Central memory CD8-positive, alpha-beta T cell (primary cell): ENCODE data around the gene TMEM131.
"Not testable (repeated sequence)": the region's sequence is repeated elsewhere in the genome, so short reads cannot be mapped to it uniquely, and the experiment has no call there.

ENCODE experiments used
- ATAC-seq: fragments of 150-1000 bp; cut with Tn5 transposase; replicated peaks from 2 replicates; pipeline ENCODE4 v1.10.0; 2022; ENCODE audit warnings: mild to moderate bottlenecking, moderate FRiP score, moderate number of reproducible peaks; ENCODE audit not compliant: poor library complexity, severe bottlenecking; ENCODE audit errors: extremely low read depth
- DNase-seq, 2 donors: peaks; one replicate each; pipeline ENCODE4 v3.0.0; 2021; ENCODE audit warnings: low spot score in 2 of 2
- H3K27ac Mint-ChIP-seq: one replicate; pipeline ENCODE4 v1.8.0; 2022; ENCODE audit warnings: low read depth, mild to moderate bottlenecking, moderate library complexity, mixed read lengths
- H3K27me3 Mint-ChIP-seq: one replicate; pipeline ENCODE4 v1.8.0; 2022; ENCODE audit warnings: mixed read lengths
- H3K36me3 Mint-ChIP-seq: one replicate; pipeline ENCODE4 v1.8.0; 2022; ENCODE audit warnings: mild to moderate bottlenecking, moderate library complexity, mixed read lengths; ENCODE audit not compliant: insufficient read depth
- H3K4me1 Mint-ChIP-seq: one replicate; pipeline ENCODE4 v1.8.0; 2022; ENCODE audit warnings: mixed read lengths
- H3K4me3 Mint-ChIP-seq: one replicate; pipeline ENCODE4 v1.8.0; 2022; ENCODE audit warnings: mild to moderate bottlenecking, moderate library complexity, mixed read lengths
- H3K9me3 Mint-ChIP-seq: one replicate; pipeline ENCODE4 v1.8.0; 2022; ENCODE audit warnings: mixed read lengths

Gene TMEM131

GRCh38 chr2:97846716-97847115 lies 149.0 kb downstream of the TMEM131 start:
- H3K4me3 Mint-ChIP-seq, DNase-seq, H3K27me3 Mint-ChIP-seq, ATAC-seq, H3K27ac Mint-ChIP-seq, H3K36me3 Mint-ChIP-seq, H3K9me3 Mint-ChIP-seq: not testable (repeated sequence)
- H3K4me1 Mint-ChIP-seq, result peaks cover 37% of the 10 kb centered on the region

- DNase-seq (no peak), ATAC-seq (no peak)
- H3K27ac Mint-ChIP-seq, result peak overlapping the region; percentile 75
- H3K9me3 Mint-ChIP-seq, result no peaks in the 10 kb centered on the region
- H3K4me3 Mint-ChIP-seq, result no peak overlapping the region
- peaks cover 5% of the 10 kb centered on the region for H3K36me3 Mint-ChIP-seq
- peaks cover 29% of the 10 kb centered on the region for H3K4me1 Mint-ChIP-seq
- H3K27me3 Mint-ChIP-seq, result no peaks in the 10 kb centered on the region
Measured at GRCh38 chr2:97845818-97846217, 149.9 kb downstream of the TMEM131 start.

GRCh38 chr2:97845133-97845532 lies 150.6 kb downstream of the TMEM131 start:
- ATAC-seq (no peak), DNase-seq (no peak)
- H3K9me3 Mint-ChIP-seq, result no peaks in the 10 kb centered on the region
- peaks cover 6% of the 10 kb centered on the region for H3K36me3 Mint-ChIP-seq
- H3K27ac Mint-ChIP-seq, result peak overlapping the region; percentile 75
- peaks cover 25% of the 10 kb centered on the region for H3K4me1 Mint-ChIP-seq
- H3K4me3 Mint-ChIP-seq, result no peak overlapping the region
- no peaks in the 10 kb centered on the region for H3K27me3 Mint-ChIP-seq

GRCh38 chr2:97844311-97844859 lies 151.4 kb downstream of the TMEM131 start:
- DNase-seq (no peak), ATAC-seq (no peak)
- H3K27me3 Mint-ChIP-seq, result no peaks in the 10 kb centered on the region
- no peaks in the 10 kb centered on the region for H3K9me3 Mint-ChIP-seq
- peaks cover 6% of the 10 kb centered on the region for H3K36me3 Mint-ChIP-seq
- peaks cover 20% of the 10 kb centered on the region for H3K4me1 Mint-ChIP-seq
- H3K4me3 Mint-ChIP-seq, result no peak overlapping the region
- H3K27ac Mint-ChIP-seq, result no peak overlapping the region

GRCh38 chr2:97840198-97840597 lies 155.6 kb downstream of the TMEM131 start:
- no peaks in the 10 kb centered on the region for H3K27me3 Mint-ChIP-seq
- DNase-seq (no peak), ATAC-seq (no peak)
- H3K9me3 Mint-ChIP-seq, result no peaks in the 10 kb centered on the region
- no peak overlapping the region for H3K4me3 Mint-ChIP-seq
- H3K4me1 Mint-ChIP-seq, result peaks cover 5% of the 10 kb centered on the region
- peaks cover 16% of the 10 kb centered on the region for H3K36me3 Mint-ChIP-seq
- no peak overlapping the region for H3K27ac Mint-ChIP-seq

GRCh38 chr2:97834610-97835009 lies 161.1 kb downstream of the TMEM131 start:
- H3K36me3 Mint-ChIP-seq, result peaks cover 22% of the 10 kb centered on the region
- no peaks in the 10 kb centered on the region for H3K9me3 Mint-ChIP-seq
- no peaks in the 10 kb centered on the region for H3K27me3 Mint-ChIP-seq
- H3K4me3 Mint-ChIP-seq, result no peak overlapping the region
- DNase-seq (no peak), ATAC-seq (no peak)
- no peaks in the 10 kb centered on the region for H3K4me1 Mint-ChIP-seq
- no peak overlapping the region for H3K27ac Mint-ChIP-seq

GRCh38 chr2:97831121-97831520 lies 164.6 kb downstream of the TMEM131 start:
- Mint-ChIP-seq H3K27me3 (no peaks in the 10 kb centered on the region), H3K4me1 (peaks cover 6% of the 10 kb centered on the region), H3K36me3 (peaks cover 20% of the 10 kb centered on the region), H3K4me3 (no peak overlapping the region), H3K27ac (no peak overlapping the region), H3K9me3 (no peaks in the 10 kb centered on the region)
- DNase-seq, result no peak
- ATAC-seq, result no peak

- H3K4me3 Mint-ChIP-seq, H3K4me1 Mint-ChIP-seq, H3K27ac Mint-ChIP-seq, H3K9me3 Mint-ChIP-seq, ATAC-seq, DNase-seq, H3K27me3 Mint-ChIP-seq: not testable (repeated sequence)
- peaks cover 19% of the 10 kb centered on the region for H3K36me3 Mint-ChIP-seq
Measured at GRCh38 chr2:97829255-97829654, 166.5 kb downstream of the TMEM131 start.

GRCh38 chr2:97827013-97827412 lies 168.7 kb downstream of the TMEM131 start:
- not testable (repeated sequence) for H3K4me1 Mint-ChIP-seq, DNase-seq, ATAC-seq, H3K27me3 Mint-ChIP-seq, H3K4me3 Mint-ChIP-seq, H3K9me3 Mint-ChIP-seq
- Mint-ChIP-seq H3K36me3 (peaks cover 19% of the 10 kb centered on the region), H3K27ac (peak overlapping the region; percentile 36)

- not testable (repeated sequence) for ATAC-seq, H3K9me3 Mint-ChIP-seq, H3K4me3 Mint-ChIP-seq, DNase-seq, H3K27me3 Mint-ChIP-seq, H3K4me1 Mint-ChIP-seq
- Mint-ChIP-seq H3K27ac (peak overlapping the region; percentile 36), H3K36me3 (peaks cover 19% of the 10 kb centered on the region)
Measured at GRCh38 chr2:97826266-97826847, 169.4 kb downstream of the TMEM131 start.

GRCh38 chr2:97824011-97824410 lies 171.7 kb downstream of the TMEM131 start:
- H3K4me3 Mint-ChIP-seq, DNase-seq, H3K9me3 Mint-ChIP-seq, H3K27ac Mint-ChIP-seq, H3K4me1 Mint-ChIP-seq, H3K27me3 Mint-ChIP-seq, ATAC-seq: not testable (repeated sequence)
- H3K36me3 Mint-ChIP-seq, result peaks cover 11% of the 10 kb centered on the region

- H3K4me3 Mint-ChIP-seq, H3K9me3 Mint-ChIP-seq, H3K4me1 Mint-ChIP-seq, DNase-seq, H3K36me3 Mint-ChIP-seq, ATAC-seq, H3K27me3 Mint-ChIP-seq, H3K27ac Mint-ChIP-seq: not testable (repeated sequence)
Measured at GRCh38 chr2:97821862-97822261, 173.9 kb downstream of the TMEM131 start.

- no peaks in the 10 kb centered on the region for H3K27me3 Mint-ChIP-seq
- H3K4me1 Mint-ChIP-seq, result no peaks in the 10 kb centered on the region
- H3K4me3 Mint-ChIP-seq, result no peak overlapping the region
- H3K9me3 Mint-ChIP-seq, result no peaks in the 10 kb centered on the region
- ATAC-seq, result no peak
- no peak overlapping the region for H3K27ac Mint-ChIP-seq
- peaks cover 11% of the 10 kb centered on the region for H3K36me3 Mint-ChIP-seq
- DNase-seq, result no peak
Measured at GRCh38 chr2:97819754-97820153, 176.0 kb downstream of the TMEM131 start.
